Ureter (tissue), 1 donor: ENCODE data around the gene PTPRT. TPM values are rescaled to one million over a fixed set of nuclear protein-coding genes. Genes with fewer than 3 reads are reported as not detected.
"Not testable (repeated sequence)": the region's sequence is repeated elsewhere in the genome, so short reads cannot be mapped to it uniquely, and the experiment has no call there.

Experiments
- DNase-seq: peaks from one replicate; pipeline ENCODE4 v3.0.0-alpha.2; 2020; ENCODE audit warnings: low spot score
- total RNA-seq: library from RNA; stranded (reverse); gene quantifications from one replicate; pipeline ENCODE4 v1.2.4, GENCODE V29; 2023
- donor health status: DM: yes; HTN: yes; CAD: no.

PTPRT gene
- total RNA-seq, 1 donor from 2014 or later = 0.10 TPM

- not testable (repeated sequence) for DNase-seq
These were observed 278.9 kb downstream of the PTPRT start for GRCh38 chr20:42910808-42911207.

- no peak for DNase-seq
These were observed 282.0 kb downstream of the PTPRT start for GRCh38 chr20:42907730-42908129.

- DNase-seq = no peak
These were observed 283.6 kb downstream of the PTPRT start for GRCh38 chr20:42906120-42906519.

- DNase-seq = no peak
These were observed 287.2 kb downstream of the PTPRT start for GRCh38 chr20:42902509-42902908.

GRCh38 chr20:42901689-42902440, 287.8 kb downstream of the PTPRT start:
- no peak for DNase-seq

- DNase-seq = not testable (repeated sequence)
These were observed 288.9 kb downstream of the PTPRT start for GRCh38 chr20:42900764-42901163.

- no peak for DNase-seq
These were observed 294.7 kb downstream of the PTPRT start for GRCh38 chr20:42895020-42895419.

- no peak for DNase-seq
These were observed 295.2 kb downstream of the PTPRT start for GRCh38 chr20:42894483-42894882.

- DNase-seq = no peak
These were observed 300.2 kb downstream of the PTPRT start for GRCh38 chr20:42889517-42889916.

GRCh38 chr20:42887281-42887680, 302.4 kb downstream of the PTPRT start:
- DNase-seq = no peak

- DNase-seq = no peak
These were observed 302.9 kb downstream of the PTPRT start for GRCh38 chr20:42886801-42887200.

GRCh38 chr20:42886046-42886445, 303.7 kb downstream of the PTPRT start:
- DNase-seq = no peak

GRCh38 chr20:42875581-42875980, 314.1 kb downstream of the PTPRT start:
- no peak for DNase-seq

- DNase-seq = no peak
These were observed 316.4 kb downstream of the PTPRT start for GRCh38 chr20:42873259-42873658.

GRCh38 chr20:42864116-42864515, 325.6 kb downstream of the PTPRT start:
- no peak for DNase-seq

- DNase-seq = no peak
These were observed 327.3 kb downstream of the PTPRT start for GRCh38 chr20:42862446-42862845.

GRCh38 chr20:42857446-42857845, 332.3 kb downstream of the PTPRT start:
- no peak for DNase-seq

- no peak for DNase-seq
These were observed 333.8 kb downstream of the PTPRT start for GRCh38 chr20:42855896-42856295.

- no peak for DNase-seq
These were observed 337.0 kb downstream of the PTPRT start for GRCh38 chr20:42852691-42853090.

- DNase-seq = no peak
These were observed 342.8 kb downstream of the PTPRT start for GRCh38 chr20:42846784-42847490.

GRCh38 chr20:42844751-42845150, 345.0 kb downstream of the PTPRT start:
- DNase-seq = no peak

- no peak for DNase-seq
These were observed 352.2 kb downstream of the PTPRT start for GRCh38 chr20:42837456-42837855.

- DNase-seq = peak; percentile 70
These were observed 353.4 kb downstream of the PTPRT start for GRCh38 chr20:42836339-42836738.
